NB4 (cell line): Measurements from ENCODE around the gene SDHAF1.

ENCODE experiments used
- CTCF ChIP-seq: IDR thresholded peaks from one replicate; pipeline ENCODE4 v1.5.1; 2012; ENCODE audit warnings: low read depth, low read length
- MAX ChIP-seq: IDR thresholded peaks from 2 replicates; pipeline ENCODE4 v1.6.1; 2011; ENCODE audit warnings: low read depth, low read length
- POLR2A ChIP-seq: IDR thresholded peaks from 2 replicates; pipeline ENCODE4 v1.6.1; 2011; ENCODE audit warnings: mild to moderate bottlenecking; ENCODE audit not compliant: insufficient read length; ENCODE audit errors: extremely low read depth

GRCh38 chr19:35959040-35959967, 35.7 kb upstream of the SDHAF1 start:
- TF ChIP-seq CTCF (no peak), POLR2A (no peak), MAX (no peak)
